HepG2 (cell line): ENCODE data around the gene SOCS3. TPM values are rescaled to one million over a fixed set of nuclear protein-coding genes. Genes with fewer than 3 reads are reported as not detected.

Source experiments
- ARNT ChIP-seq: fragments of 450-650 bp; IDR thresholded peaks from 2 replicates; pipeline ENCODE4 v1.6.1; 2017
- BHLHE40 ChIP-seq: IDR thresholded peaks from 2 replicates; pipeline ENCODE4 v1.6.1; 2011; ENCODE audit warnings: low read length, improper control_type of control experiment
- CENPT ChIP-seq: sonication (generic); formaldehyde crosslinking; IDR thresholded peaks from 2 replicates; pipeline ENCODE4 v1.8.0; 2022; ENCODE audit warnings: low read depth, mild to moderate bottlenecking, moderate library complexity, missing genetic modification reagents
- DMTF1 ChIP-seq: sonication (generic); formaldehyde crosslinking; IDR thresholded peaks from 2 replicates; pipeline ENCODE4 v1.4.0; 2020; ENCODE audit warnings: mild to moderate bottlenecking, missing genetic modification reagents
- ETV5 ChIP-seq: IDR thresholded peaks from 2 replicates; pipeline ENCODE4 v1.6.1; 2018; ENCODE audit warnings: missing biosample characterization, missing genetic modification reagents, inconsistent platforms, borderline replicate concordance
- GZF1 ChIP-seq: sonication (generic); formaldehyde crosslinking; IDR thresholded peaks from 2 replicates; pipeline ENCODE4 v1.5.1; 2020; ENCODE audit warnings: mild to moderate bottlenecking, missing genetic modification reagents
- HNRNPL ChIP-seq: fragments of 200-400 bp; formaldehyde crosslinking; IDR thresholded peaks from 2 replicates; pipeline ENCODE4 v1.6.1; 2017; ENCODE audit warnings: mild to moderate bottlenecking, low read depth, low read length
- HNRNPLL ChIP-seq: fragments of 200-400 bp; formaldehyde crosslinking; IDR thresholded peaks from 2 replicates; pipeline ENCODE4 v1.6.1; 2017; ENCODE audit warnings: mild to moderate bottlenecking, low read depth, low read length; ENCODE audit not compliant: poor library complexity, severe bottlenecking
- HOXA3 ChIP-seq: sonication (generic); formaldehyde crosslinking; IDR thresholded peaks from 2 replicates; pipeline ENCODE4 v1.5.0; 2020; ENCODE audit warnings: missing genetic modification reagents
- KDM5A ChIP-seq: fragments of 200-600 bp; sonication (generic); IDR thresholded peaks from 2 replicates; pipeline ENCODE4 v1.7.0; 2018; ENCODE audit warnings: antibody characterized with exemption, mild to moderate bottlenecking, low read length, borderline replicate concordance
- MTF2 ChIP-seq: sonication (generic); formaldehyde crosslinking; IDR thresholded peaks from 2 replicates; pipeline ENCODE4 v1.5.0; 2020; ENCODE audit warnings: missing genetic modification reagents, borderline replicate concordance
- PRPF4 ChIP-seq: fragments of 200-400 bp; formaldehyde crosslinking; IDR thresholded peaks from 2 replicates; pipeline ENCODE4 v1.6.1; 2016; ENCODE audit warnings: low read length, low read depth; ENCODE audit not compliant: poor library complexity, severe bottlenecking
- SATB2 ChIP-seq: sonication (generic); formaldehyde crosslinking; IDR thresholded peaks from 2 replicates; pipeline ENCODE4 v1.5.0; 2020; ENCODE audit warnings: missing genetic modification reagents
- SP140L ChIP-seq: sonication (generic); formaldehyde crosslinking; IDR thresholded peaks from 2 replicates; pipeline ENCODE4 v1.4.0; 2020; ENCODE audit warnings: missing genetic modification reagents, borderline replicate concordance
- SRSF1 ChIP-seq: fragments of 200-400 bp; formaldehyde crosslinking; optimal IDR thresholded peaks from 2 replicates; pipeline ENCODE3; 2017; ENCODE audit warnings: mild to moderate bottlenecking, low read depth, low read length, moderate library complexity
- TBX2 ChIP-seq: sonication (generic); formaldehyde crosslinking; IDR thresholded peaks from 2 replicates; pipeline ENCODE4 v1.5.0; 2020; ENCODE audit warnings: missing genetic modification reagents, mild to moderate bottlenecking, borderline replicate concordance
- THAP11 ChIP-seq: IDR thresholded peaks from 2 replicates; pipeline ENCODE4 v1.6.1; 2016; ENCODE audit warnings: missing biosample characterization, missing genetic modification reagents
- THYN1 ChIP-seq: sonication (generic); formaldehyde crosslinking; IDR thresholded peaks from 2 replicates; pipeline ENCODE4 v1.8.1; 2023; ENCODE audit warnings: low read depth, mild to moderate bottlenecking, moderate library complexity, missing genetic modification reagents, borderline replicate concordance
- YEATS4 ChIP-seq: sonication (generic); formaldehyde crosslinking; IDR thresholded peaks from 2 replicates; pipeline ENCODE4 v1.4.0; 2020; ENCODE audit warnings: missing genetic modification reagents, borderline replicate concordance
- ZEB1 ChIP-seq: IDR thresholded peaks from 2 replicates; pipeline ENCODE4 v1.6.1; 2012; ENCODE audit warnings: mild to moderate bottlenecking, low read depth, inconsistent platforms; ENCODE audit not compliant: insufficient replicate concordance
- ZNF20 ChIP-seq: sonication (generic); formaldehyde crosslinking; IDR thresholded peaks from 2 replicates; pipeline ENCODE4 v1.4.0; 2020; ENCODE audit warnings: mild to moderate bottlenecking, moderate library complexity, missing genetic modification reagents
- ZNF251 ChIP-seq: sonication (generic); formaldehyde crosslinking; IDR thresholded peaks from 2 replicates; pipeline ENCODE4 v1.9.0; 2021; ENCODE audit warnings: mild to moderate bottlenecking, missing genetic modification reagents
- ZNF296 ChIP-seq: sonication (generic); formaldehyde crosslinking; conservative IDR thresholded peaks from 2 replicates; pipeline ENCODE4 v1.5.0; 2020; ENCODE audit warnings: mild to moderate bottlenecking, missing genetic modification reagents
- ZNF558 ChIP-seq: sonication (generic); formaldehyde crosslinking; IDR thresholded peaks from 2 replicates; pipeline ENCODE4 v1.9.0; 2022; ENCODE audit warnings: mild to moderate bottlenecking, missing genetic modification reagents, borderline replicate concordance
- ZNF589 ChIP-seq: sonication (generic); formaldehyde crosslinking; conservative IDR thresholded peaks from 2 replicates; pipeline ENCODE4 v1.8.0; 2022; ENCODE audit warnings: mild to moderate bottlenecking, moderate library complexity, missing genetic modification reagents
- ZNF724P ChIP-seq: sonication (generic); formaldehyde crosslinking; IDR thresholded peaks from 2 replicates; pipeline ENCODE4 v1.8.0; 2022; ENCODE audit warnings: missing genetic modification reagents, borderline replicate concordance
- ZNF891 ChIP-seq: sonication (generic); formaldehyde crosslinking; IDR thresholded peaks from 2 replicates; pipeline ENCODE4 v1.5.0; 2020; ENCODE audit warnings: mild to moderate bottlenecking, missing genetic modification reagents
- polyA plus RNA-seq, 8 experiments: library from polyadenylated mRNA; depleted of rRNA in 3 of 8; stranded (reverse) in 7 of 8; unstranded in 1 of 8; fragments of >200 nt; fragmentation: Illumina TruSeq in 4 of 8; extraction: Trizol in 4 of 8; gene quantifications; 2 replicates each; pipeline versions ENCODE4 v1.2.1 to v1.2.3, GENCODE V29; 2011 to 2016; ENCODE audit warnings: low read depth in 4 of 8, missing spikeins in 1 of 8, mixed read lengths in 1 of 8; ENCODE audit not compliant: insufficient read depth in 1 of 8
- total RNA-seq, 5 experiments: library from RNA; depleted of rRNA; stranded (reverse); fragments of >200 nt; fragmentation: Illumina TruSeq; extraction: Trizol; gene quantifications; 2 replicates each; pipeline ENCODE4 v1.2.3, GENCODE V29; 2016; ENCODE audit warnings: low read depth in 1 of 5
- TF ChIP-seq, protein P1 (sequence below): IDR thresholded peaks from 2 replicates; pipeline ENCODE4 v1.6.1; 2018; ENCODE audit warnings: missing genetic modification reagents, mild to moderate bottlenecking, missing compliant biosample characterization
- TF ChIP-seq, protein P2 (sequence below): sonication (generic); formaldehyde crosslinking; IDR thresholded peaks from 2 replicates; pipeline ENCODE4 v1.8.1; 2023; ENCODE audit warnings: missing genetic modification reagents, inconsistent platforms, borderline replicate concordance

The SOCS3 gene
- total and polyA plus RNA-seq, 2 of the 13 experiments (the other 11 are each of a cell fraction or from before 2014, with no cell fraction given): 0.77 to 2.4 TPM

DNA sequence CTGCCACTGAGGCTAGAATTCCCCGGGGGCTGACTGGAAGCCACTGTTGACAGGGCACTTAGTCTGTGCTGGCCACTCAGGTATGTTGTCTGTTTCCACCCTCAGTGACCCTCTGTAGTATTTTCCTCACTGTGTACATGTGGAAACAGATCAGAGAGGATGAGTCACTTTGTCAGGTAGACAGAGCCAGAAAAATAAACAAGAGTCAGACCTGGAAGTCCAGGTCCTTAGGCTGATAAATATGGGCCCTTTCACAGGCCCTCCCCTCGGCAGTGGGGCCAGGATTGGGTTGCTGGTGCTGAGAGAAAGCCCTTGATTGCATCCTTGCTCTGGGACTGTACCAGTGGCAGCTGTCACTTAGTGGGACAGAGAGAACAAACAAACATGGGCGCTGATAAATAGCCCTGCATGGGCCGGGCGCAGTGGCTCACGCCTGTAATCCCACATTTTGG lies 39.8 kb upstream of the SOCS3 start (continued):
- TF ChIP-seq, protein P1, sequence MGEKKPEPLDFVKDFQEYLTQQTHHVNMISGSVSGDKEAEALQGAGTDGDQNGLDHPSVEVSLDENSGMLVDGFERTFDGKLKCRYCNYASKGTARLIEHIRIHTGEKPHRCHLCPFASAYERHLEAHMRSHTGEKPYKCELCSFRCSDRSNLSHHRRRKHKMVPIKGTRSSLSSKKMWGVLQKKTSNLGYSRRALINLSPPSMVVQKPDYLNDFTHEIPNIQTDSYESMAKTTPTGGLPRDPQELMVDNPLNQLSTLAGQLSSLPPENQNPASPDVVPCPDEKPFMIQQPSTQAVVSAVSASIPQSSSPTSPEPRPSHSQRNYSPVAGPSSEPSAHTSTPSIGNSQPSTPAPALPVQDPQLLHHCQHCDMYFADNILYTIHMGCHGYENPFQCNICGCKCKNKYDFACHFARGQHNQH (CRISPR knock-in tag): peak; percentile 58; the same call in 1 of the 2 replicates
- TF ChIP-seq THAP11 (CRISPR knock-in tag) (peak; percentile 68), KDM5A (no peak), GZF1 (CRISPR knock-in tag) (no peak), ZNF891 (CRISPR knock-in tag) (no peak), ZNF724P (CRISPR knock-in tag) (no peak), SATB2 (CRISPR knock-in tag) (no peak), ZNF20 (CRISPR knock-in tag) (no peak), ZNF251 (CRISPR knock-in tag) (no peak), ZNF558 (CRISPR knock-in tag) (no peak), MTF2 (CRISPR knock-in tag) (no peak), SRSF1 (no peak), HOXA3 (CRISPR knock-in tag) (no peak), YEATS4 (CRISPR knock-in tag) (no peak), HNRNPL (no peak), DMTF1 (CRISPR knock-in tag) (no peak), ARNT (no peak), ZNF589 (peak; percentile 75), ZEB1 (peak; percentile 73), HNRNPLL (no peak), TBX2 (peak; percentile 86), ETV5 (CRISPR knock-in tag) (peak; percentile 77; the same call in 1 of the 2 replicates), SP140L (no peak), PRPF4 (no peak), THYN1 (no peak), ZNF296 (CRISPR knock-in tag) (no peak), BHLHE40 (no peak), CENPT (CRISPR knock-in tag) (no peak)
- TF ChIP-seq, protein P2, sequence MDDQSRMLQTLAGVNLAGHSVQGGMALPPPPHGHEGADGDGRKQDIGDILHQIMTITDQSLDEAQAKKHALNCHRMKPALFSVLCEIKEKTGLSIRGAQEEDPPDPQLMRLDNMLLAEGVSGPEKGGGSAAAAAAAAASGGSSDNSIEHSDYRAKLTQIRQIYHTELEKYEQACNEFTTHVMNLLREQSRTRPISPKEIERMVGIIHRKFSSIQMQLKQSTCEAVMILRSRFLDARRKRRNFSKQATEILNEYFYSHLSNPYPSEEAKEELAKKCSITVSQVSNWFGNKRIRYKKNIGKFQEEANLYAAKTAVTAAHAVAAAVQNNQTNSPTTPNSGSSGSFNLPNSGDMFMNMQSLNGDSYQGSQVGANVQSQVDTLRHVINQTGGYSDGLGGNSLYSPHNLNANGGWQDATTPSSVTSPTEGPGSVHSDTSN (CRISPR knock-in tag): no peak
